ENCODE data around the gene MYL1. TPM values are rescaled to one million over a fixed set of nuclear protein-coding genes. Genes with fewer than 3 reads are reported as not detected.

The MYL1 gene
- total and polyA plus RNA-seq, 2 of the 4 experiments (the other 2 are of a cell fraction) = not detected

DNA sequence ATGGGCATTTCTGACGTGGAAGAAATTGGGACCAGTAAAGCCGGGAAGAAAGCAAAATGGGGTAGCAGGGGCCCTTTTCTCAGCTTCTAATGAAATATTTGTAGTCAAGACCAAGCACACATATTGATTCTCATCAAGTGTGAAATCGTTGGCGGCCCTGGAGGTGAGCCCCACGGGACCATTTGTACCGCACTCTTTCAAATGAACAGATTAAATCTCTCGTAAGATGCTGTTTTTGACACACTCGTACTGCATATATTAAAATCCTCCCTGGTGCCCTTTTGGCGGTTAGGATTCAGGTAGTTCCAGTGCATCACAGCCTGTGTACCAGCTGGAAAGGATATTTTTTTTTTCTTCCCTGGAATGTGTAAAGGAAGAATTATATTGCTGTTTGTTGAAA is 9.9 kb upstream of the MYL1 start:
- H3K4ac ChIP-seq (ENCODE audit: low read depth, low read length) = no peak overlapping the region
- no TSS peak for BruUV-seq (replicated peaks)
- H3K18ac ChIP-seq (ENCODE audit: low read depth, low read length) = no peak overlapping the region
- ATAC-seq (ENCODE audit: low read depth) = no peak
- H2BK20ac ChIP-seq (ENCODE audit: low read depth, low read length) = no peak overlapping the region
- no peak overlapping the region for H4K91ac ChIP-seq (ENCODE audit: insufficient read depth, low read depth, low read length)
- ChIA-PET POLR2A (ENCODE audit: unreplicated experiment) (no interaction called here), CTCF (interaction anchor here (0.5 kb wide), 1 partner anchor 1507 kb away, joined by 7 read pairs; no protein-coding TSS in a partner anchor)
- no peak overlapping the region for H4K5ac ChIP-seq (ENCODE audit: low read depth, low read length)
- no peaks in the 10 kb centered on the region for H3K27me3 ChIP-seq (ENCODE audit: control insufficient read depth, insufficient read depth, low read length)
- no peaks in the 10 kb centered on the region for H3K9me1 ChIP-seq (ENCODE audit: insufficient read depth, low read length)
- dilution Hi-C loops (cut with HindIII; ENCODE audit: low sequenced_read_pairs, unreplicated experiment) (no loop called here), intact Hi-C loops (cut with micrococcal nuclease) (no loop called here), in situ Hi-C loops (cut with MboI; ENCODE audit: low sequenced_read_pairs) (no loop called here)
- no peak overlapping the region for H3K56ac ChIP-seq (ENCODE audit: extremely low read depth, insufficient read depth, low read length)
- H4K20me1 ChIP-seq (ENCODE audit: insufficient read depth, low read length) = no peaks in the 10 kb centered on the region
- H3K9ac ChIP-seq (ENCODE audit: low read depth, low read length) = no peak overlapping the region
- no peak overlapping the region for H2BK120ac ChIP-seq (ENCODE audit: low read depth, low read length)
- DNase-seq = no peak
- no CpG with 5 or more reads among the region's 9 CpGs for WGBS, 2 experiments (ENCODE audit: extremely low coverage in 2 of 2, insufficient read length in 1 of 2)
- no peak overlapping the region for H2BK15ac ChIP-seq (ENCODE audit: low read depth, low read length)
- no peaks in the 10 kb centered on the region for H3K4me1 ChIP-seq (ENCODE audit: control insufficient read depth, insufficient read depth, low read length)
- H2BK5ac ChIP-seq (ENCODE audit: low read depth, low read length, poor library complexity, severe bottlenecking) = no peak overlapping the region
- H3K4me3 ChIP-seq (ENCODE audit: insufficient read depth, low read depth, low read length) = no peak overlapping the region
- H3K79me1 ChIP-seq (ENCODE audit: low read depth in 1 of 2, low read length in 2 of 2) = no peaks in the 10 kb centered on the region
- H2AK9ac ChIP-seq (replicated peaks; ENCODE audit: low read depth, low read length, poor library complexity) = no peak overlapping the region
- H3K36me3 ChIP-seq (ENCODE audit: control insufficient read depth, insufficient read depth, low read length) = no peaks in the 10 kb centered on the region
- no peak overlapping the region for H3K27ac ChIP-seq (ENCODE audit: insufficient read depth, low read length)
- no peak overlapping the region for H3K4me2 ChIP-seq (ENCODE audit: low read depth, low read length)
- H4K8ac ChIP-seq (ENCODE audit: low read depth in 2 of 2, low read length in 2 of 2) = no peak overlapping the region
- H2AK5ac ChIP-seq (ENCODE audit: low read depth, low read length) = no peak overlapping the region
- TF ChIP-seq CHD1 (IDR thresholded peaks at IDR 0.05; ENCODE audit: low read depth, low read length) (no peak), MXI1 (IDR thresholded peaks at IDR 0.05; ENCODE audit: borderline replicate concordance, low read depth, low read length) (no peak), MAZ (IDR thresholded peaks at IDR 0.05; ENCODE audit: borderline replicate concordance, low read depth, low read length) (no peak), RAD21 (IDR thresholded peaks at IDR 0.05; ENCODE audit: low read length) (no peak), MAFK (IDR thresholded peaks at IDR 0.05; ENCODE audit: low read depth, low read length) (no peak), RCOR1 (IDR thresholded peaks at IDR 0.05; ENCODE audit: insufficient replicate concordance, low read length) (no peak), NFE2L2 (IDR thresholded peaks at IDR 0.05; ENCODE audit: low read depth, low read length) (no peak), RFX5 (IDR thresholded peaks at IDR 0.05; ENCODE audit: low read depth, low read length) (no peak), BHLHE40 (IDR thresholded peaks at IDR 0.05; ENCODE audit: low read depth, low read length) (no peak), CEBPB (IDR thresholded peaks at IDR 0.05; ENCODE audit: low read depth, low read length) (no peak), FOS (IDR thresholded peaks at IDR 0.05; ENCODE audit: low read depth, low read length) (no peak), POLR2A (IDR thresholded peaks at IDR 0.05; ENCODE audit: low read depth, low read length) (no peak), SMC3 (IDR thresholded peaks at IDR 0.05; ENCODE audit: low read depth, low read length) (no peak)
- TF ChIP-seq, protein P1, sequence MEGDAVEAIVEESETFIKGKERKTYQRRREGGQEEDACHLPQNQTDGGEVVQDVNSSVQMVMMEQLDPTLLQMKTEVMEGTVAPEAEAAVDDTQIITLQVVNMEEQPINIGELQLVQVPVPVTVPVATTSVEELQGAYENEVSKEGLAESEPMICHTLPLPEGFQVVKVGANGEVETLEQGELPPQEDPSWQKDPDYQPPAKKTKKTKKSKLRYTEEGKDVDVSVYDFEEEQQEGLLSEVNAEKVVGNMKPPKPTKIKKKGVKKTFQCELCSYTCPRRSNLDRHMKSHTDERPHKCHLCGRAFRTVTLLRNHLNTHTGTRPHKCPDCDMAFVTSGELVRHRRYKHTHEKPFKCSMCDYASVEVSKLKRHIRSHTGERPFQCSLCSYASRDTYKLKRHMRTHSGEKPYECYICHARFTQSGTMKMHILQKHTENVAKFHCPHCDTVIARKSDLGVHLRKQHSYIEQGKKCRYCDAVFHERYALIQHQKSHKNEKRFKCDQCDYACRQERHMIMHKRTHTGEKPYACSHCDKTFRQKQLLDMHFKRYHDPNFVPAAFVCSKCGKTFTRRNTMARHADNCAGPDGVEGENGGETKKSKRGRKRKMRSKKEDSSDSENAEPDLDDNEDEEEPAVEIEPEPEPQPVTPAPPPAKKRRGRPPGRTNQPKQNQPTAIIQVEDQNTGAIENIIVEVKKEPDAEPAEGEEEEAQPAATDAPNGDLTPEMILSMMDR (conservative IDR thresholded peaks at IDR 0.05; ENCODE audit: low read depth, low read length) = no peak
- TF ChIP-seq, protein P2, sequence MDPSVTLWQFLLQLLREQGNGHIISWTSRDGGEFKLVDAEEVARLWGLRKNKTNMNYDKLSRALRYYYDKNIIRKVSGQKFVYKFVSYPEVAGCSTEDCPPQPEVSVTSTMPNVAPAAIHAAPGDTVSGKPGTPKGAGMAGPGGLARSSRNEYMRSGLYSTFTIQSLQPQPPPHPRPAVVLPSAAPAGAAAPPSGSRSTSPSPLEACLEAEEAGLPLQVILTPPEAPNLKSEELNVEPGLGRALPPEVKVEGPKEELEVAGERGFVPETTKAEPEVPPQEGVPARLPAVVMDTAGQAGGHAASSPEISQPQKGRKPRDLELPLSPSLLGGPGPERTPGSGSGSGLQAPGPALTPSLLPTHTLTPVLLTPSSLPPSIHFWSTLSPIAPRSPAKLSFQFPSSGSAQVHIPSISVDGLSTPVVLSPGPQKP (IDR thresholded peaks at IDR 0.05; ENCODE audit: borderline replicate concordance, low read depth, low read length) = no peak
- TF ChIP-seq, protein P3, sequence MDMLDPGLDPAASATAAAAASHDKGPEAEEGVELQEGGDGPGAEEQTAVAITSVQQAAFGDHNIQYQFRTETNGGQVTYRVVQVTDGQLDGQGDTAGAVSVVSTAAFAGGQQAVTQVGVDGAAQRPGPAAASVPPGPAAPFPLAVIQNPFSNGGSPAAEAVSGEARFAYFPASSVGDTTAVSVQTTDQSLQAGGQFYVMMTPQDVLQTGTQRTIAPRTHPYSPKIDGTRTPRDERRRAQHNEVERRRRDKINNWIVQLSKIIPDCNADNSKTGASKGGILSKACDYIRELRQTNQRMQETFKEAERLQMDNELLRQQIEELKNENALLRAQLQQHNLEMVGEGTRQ (IDR thresholded peaks at IDR 0.05; ENCODE audit: low read depth, low read length) = no peak
- no peak overlapping the region for H3K23ac ChIP-seq (ENCODE audit: low read depth, low read length)
- H3K14ac ChIP-seq (replicated peaks; ENCODE audit: low read depth, low read length) = no peak overlapping the region
- H3K9me3 ChIP-seq (ENCODE audit: control insufficient read depth, insufficient read depth, low read length) = no peaks in the 10 kb centered on the region
- H2AFZ ChIP-seq (replicated peaks; ENCODE audit: low read length, poor library complexity) = no peak overlapping the region

Measured in IMR-90 (cell line).